HCEC 1CT (cell line): ENCODE results near the gene AUTS2.
"Not testable (repeated sequence)": the region's sequence is repeated elsewhere in the genome, so short reads cannot be mapped to it uniquely, and the experiment has no call there.

Experiments
- DNase-seq: peaks from one replicate; pipeline ENCODE4 v3.0.0-alpha.2; 2017

The AUTS2 gene

GRCh38 chr7:70579397-70580097 is 981.3 kb downstream of the AUTS2 start:
- DNase-seq = no peak

- DNase-seq = no peak
Observed at GRCh38 chr7:70580161-70580560, 981.9 kb downstream of the AUTS2 start.

- no peak for DNase-seq
Observed at GRCh38 chr7:70582927-70583895, 984.9 kb downstream of the AUTS2 start.

GRCh38 chr7:70583965-70584883 is 985.9 kb downstream of the AUTS2 start:
- DNase-seq = no peak

- DNase-seq = no peak
Observed at GRCh38 chr7:70585071-70585470, 986.8 kb downstream of the AUTS2 start.

GRCh38 chr7:70586822-70587221 is 988.5 kb downstream of the AUTS2 start:
- DNase-seq = no peak

GRCh38 chr7:70587739-70588138 is 989.5 kb downstream of the AUTS2 start:
- DNase-seq = no peak

- DNase-seq = no peak
Observed at GRCh38 chr7:70588191-70588921, 990.1 kb downstream of the AUTS2 start.

- no peak for DNase-seq
Observed at GRCh38 chr7:70589010-70589409, 990.7 kb downstream of the AUTS2 start.

GRCh38 chr7:70589590-70589989 is 991.3 kb downstream of the AUTS2 start:
- no peak for DNase-seq

- DNase-seq = no peak
Observed at GRCh38 chr7:70590126-70590854, 992.0 kb downstream of the AUTS2 start.

- DNase-seq = no peak
Observed at GRCh38 chr7:70591643-70592042, 993.4 kb downstream of the AUTS2 start.

- no peak for DNase-seq
Observed at GRCh38 chr7:70592171-70592570, 993.9 kb downstream of the AUTS2 start.

GRCh38 chr7:70594170-70594569 is 995.9 kb downstream of the AUTS2 start:
- DNase-seq = no peak

- DNase-seq = not testable (repeated sequence)
Observed at GRCh38 chr7:70594885-70595284, 996.6 kb downstream of the AUTS2 start.

GRCh38 chr7:70595370-70595754 is 997.1 kb downstream of the AUTS2 start:
- DNase-seq = no peak

- no peak for DNase-seq
Observed at GRCh38 chr7:70595755-70596597, 997.7 kb downstream of the AUTS2 start.

GRCh38 chr7:70596598-70596913 is 998.3 kb downstream of the AUTS2 start:
- no peak for DNase-seq

- DNase-seq = no peak
Observed at GRCh38 chr7:70597066-70597465, 998.8 kb downstream of the AUTS2 start.

- DNase-seq = no peak
Observed at GRCh38 chr7:70598976-70599375, 1000.7 kb downstream of the AUTS2 start.
